Measurements from ENCODE around the gene MGAT4B.

Gene MGAT4B

GRCh38 chr5:179825655-179826182, 19.1 kb upstream of the MGAT4B start:
- peak; percentile 72 for DNase-seq

- DNase-seq, result no peak
Measured at GRCh38 chr5:179824745-179825112, 18.1 kb upstream of the MGAT4B start.

GRCh38 chr5:179823937-179824744, 17.5 kb upstream of the MGAT4B start:
- no peak for DNase-seq

- DNase-seq, result no peak
Measured at GRCh38 chr5:179822444-179822990, 15.9 kb upstream of the MGAT4B start.

GRCh38 chr5:179822059-179822432, 15.4 kb upstream of the MGAT4B start:
- DNase-seq, result no peak

GRCh38 chr5:179821298-179822058, 14.8 kb upstream of the MGAT4B start:
- DNase-seq, result peak; percentile 96

- peak; percentile 91 for DNase-seq
Measured at GRCh38 chr5:179820483-179821297, 14.0 kb upstream of the MGAT4B start, which contains the start of gene SQSTM1. Gene SQSTM1, plus strand, starts transcription at chr5:179820905. Its CDS starts 32 bp downstream, at chr5:179820937.

GRCh38 chr5:179820127-179820482, 13.4 kb upstream of the MGAT4B start:
- DNase-seq, result no peak

GRCh38 chr5:179819296-179820126, 12.8 kb upstream of the MGAT4B start:
- DNase-seq, result peak; percentile 67

GRCh38 chr5:179818746-179819295, 12.2 kb upstream of the MGAT4B start:
- peak; percentile 96 for DNase-seq

- DNase-seq, result peak; percentile 35
Measured at GRCh38 chr5:179817890-179818745, 11.5 kb upstream of the MGAT4B start.

- DNase-seq, result no peak
Measured at GRCh38 chr5:179817470-179817840, 10.8 kb upstream of the MGAT4B start.

GRCh38 chr5:179816796-179817469, 10.3 kb upstream of the MGAT4B start:
- DNase-seq, result no peak

- DNase-seq, result no peak
Measured at GRCh38 chr5:179816401-179816795, 9.7 kb upstream of the MGAT4B start.

- no peak for DNase-seq
Measured at GRCh38 chr5:179815491-179816249, 9.0 kb upstream of the MGAT4B start.

- DNase-seq, result no peak
Measured at GRCh38 chr5:179814090-179814489, 7.4 kb upstream of the MGAT4B start.

- DNase-seq, result no peak
Measured at GRCh38 chr5:179812997-179813607, 6.4 kb upstream of the MGAT4B start.

- DNase-seq, result no peak
Measured at GRCh38 chr5:179812135-179812825, 5.6 kb upstream of the MGAT4B start.
